ENCODE data around the gene ACYP2. TPM values are rescaled to one million over a fixed set of nuclear protein-coding genes. Genes with fewer than 3 reads are reported as not detected.

ACYP2 gene
- polyA plus RNA-seq, 4 donors, result 18.2 to 22.6 (median 20.5) TPM

GRCh38 chr2:54208364-54209240 is 93.2 kb downstream of the ACYP2 start:
- DNase-seq (ENCODE audit: low read depth in 4 of 4, low spot score in 2 of 4), result peak in 1 of 4 donors; percentile 11

DNA sequence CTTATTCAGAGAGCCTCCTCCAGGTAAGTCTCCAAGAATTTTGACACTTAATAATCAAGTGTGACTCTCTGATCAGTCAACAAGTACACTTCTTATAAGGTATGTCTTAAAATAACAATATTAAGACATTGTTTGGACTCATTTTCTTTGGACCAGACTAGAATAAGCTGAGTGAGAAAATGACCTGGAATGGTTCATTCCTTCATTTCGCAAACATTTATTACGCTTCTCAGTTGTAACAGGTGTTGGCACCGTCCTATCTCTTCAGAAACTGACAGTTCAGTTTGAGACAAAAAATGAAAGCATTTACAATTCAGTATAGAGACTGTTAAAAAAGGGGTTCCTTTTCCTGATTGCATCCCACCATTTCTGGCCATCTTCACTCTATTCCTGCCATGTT is 94.0 kb downstream of the ACYP2 start:
- no peak for DNase-seq (ENCODE audit: low read depth in 4 of 4, low spot score in 2 of 4)

GRCh38 chr2:54212456-54212855 is 97.0 kb downstream of the ACYP2 start:
- no peak for DNase-seq (ENCODE audit: low read depth in 4 of 4, low spot score in 2 of 4)

- no peak for DNase-seq (ENCODE audit: low read depth in 4 of 4, low spot score in 2 of 4)
Measured at GRCh38 chr2:54213082-54213481, 97.7 kb downstream of the ACYP2 start.

GRCh38 chr2:54224997-54225396 is 109.6 kb downstream of the ACYP2 start:
- DNase-seq (ENCODE audit: low read depth in 4 of 4, low spot score in 2 of 4), result no peak

- no peak for DNase-seq (ENCODE audit: low read depth in 4 of 4, low spot score in 2 of 4)
Measured at GRCh38 chr2:54226260-54226659, 110.8 kb downstream of the ACYP2 start.

GRCh38 chr2:54227798-54228197 is 112.4 kb downstream of the ACYP2 start:
- DNase-seq (ENCODE audit: low read depth in 4 of 4, low spot score in 2 of 4), result no peak

GRCh38 chr2:54228945-54229344 is 113.5 kb downstream of the ACYP2 start:
- no peak for DNase-seq (ENCODE audit: low read depth in 4 of 4, low spot score in 2 of 4)

DNA sequence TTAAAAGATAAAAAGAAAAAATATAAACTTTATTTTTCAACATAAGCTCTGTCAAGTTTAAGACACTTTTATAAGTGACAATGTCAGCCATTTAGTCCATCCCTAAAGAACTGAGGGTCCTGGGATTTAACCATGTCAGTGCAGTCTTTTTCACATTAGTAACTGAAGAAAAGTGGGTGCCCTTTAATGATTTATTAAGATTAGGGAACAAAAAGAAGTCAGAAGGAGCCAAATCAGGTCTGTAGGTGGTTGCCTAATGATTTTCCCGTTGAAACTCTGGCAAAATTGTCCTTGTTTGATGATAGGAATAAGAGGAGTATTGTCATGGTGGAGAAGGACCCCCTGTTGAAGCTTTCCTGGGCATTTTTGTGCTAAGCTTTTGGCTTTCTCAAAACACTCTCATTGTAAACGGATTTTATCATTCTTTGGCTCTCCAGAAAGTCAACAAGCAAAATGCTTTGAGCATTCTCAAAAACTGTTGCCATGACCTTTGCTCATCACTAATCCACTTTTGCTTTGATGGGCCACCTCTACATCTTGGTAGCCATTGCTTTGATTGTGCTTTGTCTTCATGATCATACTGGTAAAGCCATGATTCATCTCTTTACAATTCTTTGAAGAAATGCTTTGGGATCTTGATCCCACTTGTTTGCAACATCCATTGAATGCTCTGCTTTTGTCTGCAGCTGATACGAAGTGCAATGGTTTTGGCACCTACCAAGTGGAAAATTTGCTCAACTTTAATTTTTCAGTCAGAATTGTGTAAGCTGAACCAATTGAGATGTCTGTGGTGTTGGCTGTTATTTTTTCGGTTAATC is 118.6 kb downstream of the ACYP2 start:
- no peak for DNase-seq (ENCODE audit: low read depth in 4 of 4, low spot score in 2 of 4)

- DNase-seq (ENCODE audit: low read depth in 4 of 4, low spot score in 2 of 4), result no peak
Measured at GRCh38 chr2:54237428-54237827, 122.0 kb downstream of the ACYP2 start.

DNA sequence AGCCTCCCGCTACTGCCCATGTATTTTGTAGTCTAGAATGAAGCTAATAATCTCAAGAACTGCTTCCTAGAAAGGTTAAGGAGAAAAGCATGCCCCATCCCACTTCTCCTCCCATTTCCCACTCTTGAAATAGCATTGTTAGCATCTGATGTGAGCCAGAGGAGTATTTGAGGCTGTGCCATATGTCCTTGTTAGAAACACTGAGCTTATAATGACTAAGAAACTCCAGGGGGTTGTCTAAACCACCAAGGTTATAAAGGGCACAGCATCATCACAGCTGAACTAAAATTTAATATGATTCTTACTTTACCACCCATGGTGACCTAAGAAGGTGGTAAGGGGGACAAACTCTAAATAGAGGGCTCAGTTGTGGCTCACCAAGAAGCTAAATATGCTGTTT is 124.0 kb downstream of the ACYP2 start:
- DNase-seq (ENCODE audit: low read depth in 4 of 4, low spot score in 2 of 4), result no peak

DNA sequence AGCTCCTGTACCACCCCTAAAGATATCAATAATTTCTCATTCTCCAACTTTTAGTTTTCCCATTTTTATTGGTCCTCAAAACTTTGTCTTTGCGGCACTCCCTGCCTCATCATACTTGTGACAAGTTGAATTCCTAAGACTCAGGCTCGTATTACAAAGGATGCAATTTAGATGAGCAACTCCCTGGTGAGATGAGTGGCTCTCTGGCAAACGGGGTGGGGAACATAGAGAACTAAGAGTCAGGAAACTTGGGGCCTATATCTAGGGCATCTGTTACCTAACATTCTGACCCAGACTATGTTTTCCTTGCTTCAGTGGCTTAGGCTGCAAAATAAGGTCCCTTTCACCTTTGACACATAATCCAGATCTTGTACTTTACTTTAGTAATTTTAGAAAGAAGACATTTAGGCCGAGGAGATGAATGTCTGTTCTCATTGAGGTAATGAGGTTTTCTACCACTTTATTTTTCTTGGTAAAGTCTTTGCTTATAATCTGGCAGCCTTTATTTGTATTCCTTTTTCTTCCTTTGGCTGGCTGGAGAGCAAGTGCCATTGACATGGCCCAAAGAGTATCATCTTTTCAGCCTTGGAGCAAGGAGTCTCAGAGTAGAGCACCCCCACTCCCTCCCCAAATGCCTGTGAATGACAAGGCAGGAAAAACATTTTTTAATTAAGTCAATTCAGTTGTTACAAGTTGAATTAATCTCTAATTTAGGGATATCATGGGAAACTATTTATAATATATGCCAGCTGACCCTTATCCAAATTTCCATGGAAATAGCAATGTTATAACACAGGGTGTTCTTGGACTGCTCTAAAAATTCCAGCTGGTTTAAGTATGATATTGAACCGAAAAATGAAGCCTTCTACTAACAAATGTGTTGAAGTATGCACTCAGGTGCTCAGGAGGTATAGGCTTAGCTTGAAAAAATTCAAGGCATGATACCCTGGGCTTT is 125.4 kb downstream of the ACYP2 start:
- DNase-seq (ENCODE audit: low read depth in 4 of 4, low spot score in 2 of 4), result no peak

- DNase-seq (ENCODE audit: low read depth in 4 of 4, low spot score in 2 of 4), result no peak
Measured at GRCh38 chr2:54247115-54247514, 131.7 kb downstream of the ACYP2 start.

DNA sequence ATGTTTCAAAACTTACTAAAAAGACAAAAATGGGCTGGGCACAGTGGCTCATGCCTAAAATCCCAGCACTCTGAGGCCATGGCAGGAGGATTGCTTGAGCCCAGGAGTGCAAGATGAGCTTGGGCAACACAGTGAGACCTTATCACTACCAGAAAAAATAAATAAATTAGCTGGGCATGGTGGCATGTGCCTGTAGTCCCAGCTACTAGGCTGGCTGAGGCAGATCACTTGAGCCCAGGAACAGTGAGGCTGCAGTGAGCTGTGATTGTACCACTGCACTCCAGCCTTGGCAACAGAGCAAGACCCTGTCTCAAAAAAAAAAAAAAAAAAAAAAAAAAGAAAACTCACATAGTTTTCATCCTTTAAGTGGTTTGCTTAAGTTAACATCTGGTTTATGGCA is 134.2 kb downstream of the ACYP2 start:
- no peak for DNase-seq (ENCODE audit: low read depth in 4 of 4, low spot score in 2 of 4)

- no peak for DNase-seq (ENCODE audit: low read depth in 4 of 4, low spot score in 2 of 4)
Measured at GRCh38 chr2:54254180-54254579, 138.8 kb downstream of the ACYP2 start.

- no peak for DNase-seq (ENCODE audit: low read depth in 4 of 4, low spot score in 2 of 4)
Measured at GRCh38 chr2:54255230-54256090, 140.0 kb downstream of the ACYP2 start.

- DNase-seq (ENCODE audit: low read depth in 4 of 4, low spot score in 2 of 4), result no peak
Measured at GRCh38 chr2:54256091-54256694, 140.8 kb downstream of the ACYP2 start, which contains the start of gene TSPYL6. Gene TSPYL6 (minus strand): TSS chr2:54256229. CDS start chr2:54256151, 78 bp downstream.

GRCh38 chr2:54258166-54258565 is 142.8 kb downstream of the ACYP2 start:
- DNase-seq (ENCODE audit: low read depth in 4 of 4, low spot score in 2 of 4), result no peak

Measured in left renal cortex interstitium (tissue), 4 donors.